ENCODE data around the gene DLX1.

- TF ChIP-seq CTCF (conservative IDR thresholded peaks at IDR 0.05; ENCODE audit: low read depth in 2 of 2), result no peak
- TF ChIP-seq EZH2 (IDR thresholded peaks at IDR 0.05; ENCODE audit: low read depth, unreplicated experiment), result no peak
- no peak for TF ChIP-seq STAT1 (IDR thresholded peaks at IDR 0.05; ENCODE audit: unreplicated experiment)
- no peak for TF ChIP-seq POLR2AphosphoS5 (IDR thresholded peaks at IDR 0.05; ENCODE audit: low read depth)
- no peak for TF ChIP-seq EZH2phosphoT487 (IDR thresholded peaks at IDR 0.05; ENCODE audit: unreplicated experiment)
- no peak for TF ChIP-seq ETS1 (IDR thresholded peaks at IDR 0.05)
- TF ChIP-seq, protein P1, sequence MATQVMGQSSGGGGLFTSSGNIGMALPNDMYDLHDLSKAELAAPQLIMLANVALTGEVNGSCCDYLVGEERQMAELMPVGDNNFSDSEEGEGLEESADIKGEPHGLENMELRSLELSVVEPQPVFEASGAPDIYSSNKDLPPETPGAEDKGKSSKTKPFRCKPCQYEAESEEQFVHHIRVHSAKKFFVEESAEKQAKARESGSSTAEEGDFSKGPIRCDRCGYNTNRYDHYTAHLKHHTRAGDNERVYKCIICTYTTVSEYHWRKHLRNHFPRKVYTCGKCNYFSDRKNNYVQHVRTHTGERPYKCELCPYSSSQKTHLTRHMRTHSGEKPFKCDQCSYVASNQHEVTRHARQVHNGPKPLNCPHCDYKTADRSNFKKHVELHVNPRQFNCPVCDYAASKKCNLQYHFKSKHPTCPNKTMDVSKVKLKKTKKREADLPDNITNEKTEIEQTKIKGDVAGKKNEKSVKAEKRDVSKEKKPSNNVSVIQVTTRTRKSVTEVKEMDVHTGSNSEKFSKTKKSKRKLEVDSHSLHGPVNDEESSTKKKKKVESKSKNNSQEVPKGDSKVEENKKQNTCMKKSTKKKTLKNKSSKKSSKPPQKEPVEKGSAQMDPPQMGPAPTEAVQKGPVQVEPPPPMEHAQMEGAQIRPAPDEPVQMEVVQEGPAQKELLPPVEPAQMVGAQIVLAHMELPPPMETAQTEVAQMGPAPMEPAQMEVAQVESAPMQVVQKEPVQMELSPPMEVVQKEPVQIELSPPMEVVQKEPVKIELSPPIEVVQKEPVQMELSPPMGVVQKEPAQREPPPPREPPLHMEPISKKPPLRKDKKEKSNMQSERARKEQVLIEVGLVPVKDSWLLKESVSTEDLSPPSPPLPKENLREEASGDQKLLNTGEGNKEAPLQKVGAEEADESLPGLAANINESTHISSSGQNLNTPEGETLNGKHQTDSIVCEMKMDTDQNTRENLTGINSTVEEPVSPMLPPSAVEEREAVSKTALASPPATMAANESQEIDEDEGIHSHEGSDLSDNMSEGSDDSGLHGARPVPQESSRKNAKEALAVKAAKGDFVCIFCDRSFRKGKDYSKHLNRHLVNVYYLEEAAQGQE (IDR thresholded peaks at IDR 0.05; ENCODE audit: unreplicated experiment), result no peak
Measured at GRCh38 chr2:172135446-172135845, 50.1 kb downstream of the DLX1 start.

Data from GM23338 (cell line).